Measurements from ENCODE around the gene HIVEP1.
"Not testable (repeated sequence)": the region's sequence is repeated elsewhere in the genome, so short reads cannot be mapped to it uniquely, and the experiment has no call there.

HIVEP1 gene

DNA sequence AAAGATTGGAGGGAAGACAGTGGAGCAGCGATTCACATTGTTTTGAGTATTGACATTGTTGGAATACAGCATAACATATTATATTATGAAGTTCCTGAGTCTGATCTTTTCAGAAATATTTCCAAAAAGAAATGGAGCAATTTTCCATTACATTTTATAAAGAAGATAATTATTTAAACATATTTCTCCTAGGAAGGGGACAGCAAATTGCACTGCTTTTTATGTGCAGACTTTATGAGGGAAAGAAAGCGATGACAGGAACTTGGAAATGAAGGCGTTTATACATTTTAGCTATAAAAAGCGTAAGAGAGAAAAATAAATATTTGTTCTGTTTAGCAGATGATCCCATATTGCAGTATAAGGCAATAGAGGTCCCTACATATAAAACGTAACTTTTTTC lies 161.1 kb downstream of the HIVEP1 start:
- H3K4me3 ChIP-seq, result peak overlapping the region; percentile 25
- no peaks in the 10 kb centered on the region for H3K9me3 ChIP-seq (ENCODE audit: low read depth, low read length)
- no peak for TF ChIP-seq FOXP2 (optimal IDR thresholded peaks at IDR 0.05; ENCODE audit: control extremely low read depth, extremely low read length, insufficient read depth)
- TF ChIP-seq EZH2 (IDR thresholded peaks at IDR 0.05), result no peak
- no peak for TF ChIP-seq POLR2AphosphoS5 (IDR thresholded peaks at IDR 0.05; ENCODE audit: borderline replicate concordance, low read depth, low read length)
- DNase-seq (ENCODE audit: low read depth, low spot score), result no peak
- no peaks in the 10 kb centered on the region for H3K36me3 ChIP-seq (ENCODE audit: insufficient read depth, low read length)
- peak overlapping the region; percentile 51; the same call in 1 of the 2 replicates for H3K27ac ChIP-seq
- H3K9ac ChIP-seq (ENCODE audit: insufficient read length), result no peak overlapping the region

GRCh38 chr6:12173661-12174060 lies 161.5 kb downstream of the HIVEP1 start:
- H3K27ac ChIP-seq, result peak overlapping the region; percentile 51; the same call in 1 of the 2 replicates
- peak overlapping the region; percentile 25 for H3K4me3 ChIP-seq
- TF ChIP-seq FOXP2 (optimal IDR thresholded peaks at IDR 0.05; ENCODE audit: control extremely low read depth, extremely low read length, insufficient read depth) (no peak), EZH2 (IDR thresholded peaks at IDR 0.05) (no peak), POLR2AphosphoS5 (IDR thresholded peaks at IDR 0.05; ENCODE audit: borderline replicate concordance, low read depth, low read length) (no peak)
- DNase-seq (ENCODE audit: low read depth, low spot score), result no peak
- H3K9ac ChIP-seq (ENCODE audit: insufficient read length), result no peak overlapping the region
- H3K36me3 ChIP-seq (ENCODE audit: insufficient read depth, low read length), result no peaks in the 10 kb centered on the region
- H3K9me3 ChIP-seq (ENCODE audit: low read depth, low read length), result no peaks in the 10 kb centered on the region

DNA sequence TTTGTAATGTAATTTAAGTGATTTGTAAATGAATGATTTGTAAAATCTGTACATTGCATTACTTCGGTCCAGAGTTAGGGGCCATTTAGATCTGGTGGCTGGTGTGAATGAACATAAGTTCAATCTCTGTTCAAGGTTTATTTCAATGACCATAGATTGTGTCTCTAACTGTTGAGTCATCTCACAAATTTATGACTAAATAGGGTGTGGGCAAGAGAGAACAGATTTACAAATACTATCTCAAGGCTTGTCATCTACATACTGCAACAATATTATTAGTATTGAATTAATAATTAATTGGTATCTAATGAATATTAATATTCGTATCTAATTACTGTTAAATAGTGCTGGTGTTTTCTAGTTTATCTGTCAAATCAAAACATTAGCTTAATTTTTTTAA lies 162.8 kb downstream of the HIVEP1 start:
- Histone ChIP-seq H3K36me3 (ENCODE audit: insufficient read depth, low read length) (no peaks in the 10 kb centered on the region), H3K4me3 (no peak overlapping the region), H3K27ac (no peak overlapping the region), H3K9ac (ENCODE audit: insufficient read length) (no peak overlapping the region), H3K9me3 (ENCODE audit: low read depth, low read length) (no peaks in the 10 kb centered on the region)
- DNase-seq (ENCODE audit: low read depth, low spot score), result no peak
- no peak for TF ChIP-seq FOXP2 (optimal IDR thresholded peaks at IDR 0.05; ENCODE audit: control extremely low read depth, extremely low read length, insufficient read depth)
- no peak for TF ChIP-seq EZH2 (IDR thresholded peaks at IDR 0.05)
- no peak for TF ChIP-seq POLR2AphosphoS5 (IDR thresholded peaks at IDR 0.05; ENCODE audit: borderline replicate concordance, low read depth, low read length)

GRCh38 chr6:12175626-12176025 lies 163.5 kb downstream of the HIVEP1 start:
- Histone ChIP-seq H3K27ac (no peak overlapping the region), H3K9ac (ENCODE audit: insufficient read length) (no peak overlapping the region), H3K9me3 (ENCODE audit: low read depth, low read length) (no peaks in the 10 kb centered on the region), H3K36me3 (ENCODE audit: insufficient read depth, low read length) (no peaks in the 10 kb centered on the region), H3K4me3 (no peak overlapping the region)
- DNase-seq (ENCODE audit: low read depth, low spot score), result no peak
- TF ChIP-seq POLR2AphosphoS5 (IDR thresholded peaks at IDR 0.05; ENCODE audit: borderline replicate concordance, low read depth, low read length) (no peak), FOXP2 (optimal IDR thresholded peaks at IDR 0.05; ENCODE audit: control extremely low read depth, extremely low read length, insufficient read depth) (no peak), EZH2 (IDR thresholded peaks at IDR 0.05) (no peak)

DNA sequence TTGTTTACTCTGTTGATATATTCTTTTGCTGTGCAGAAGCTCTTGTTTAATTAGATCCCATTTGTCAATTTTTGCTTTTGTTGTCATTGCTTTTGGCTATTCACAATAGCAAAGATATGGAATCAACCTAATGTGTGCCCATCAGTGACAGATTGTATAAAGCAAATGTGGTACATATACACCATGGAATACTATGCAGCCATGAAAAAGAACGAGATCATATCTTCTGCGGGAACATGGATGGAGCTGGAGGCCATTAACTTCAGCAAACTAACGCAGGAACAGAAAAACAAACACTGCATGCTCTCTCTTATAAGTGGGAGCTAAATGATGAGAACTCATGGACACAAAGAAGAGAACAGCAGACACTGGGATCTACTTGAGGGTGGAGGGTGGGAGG lies 164.7 kb downstream of the HIVEP1 start:
- not testable (repeated sequence) for H3K36me3 ChIP-seq (ENCODE audit: insufficient read depth, low read length); H3K4me3 ChIP-seq; H3K9me3 ChIP-seq (ENCODE audit: low read depth, low read length); DNase-seq (ENCODE audit: low read depth, low spot score); H3K27ac ChIP-seq; H3K9ac ChIP-seq (ENCODE audit: insufficient read length)

DNA sequence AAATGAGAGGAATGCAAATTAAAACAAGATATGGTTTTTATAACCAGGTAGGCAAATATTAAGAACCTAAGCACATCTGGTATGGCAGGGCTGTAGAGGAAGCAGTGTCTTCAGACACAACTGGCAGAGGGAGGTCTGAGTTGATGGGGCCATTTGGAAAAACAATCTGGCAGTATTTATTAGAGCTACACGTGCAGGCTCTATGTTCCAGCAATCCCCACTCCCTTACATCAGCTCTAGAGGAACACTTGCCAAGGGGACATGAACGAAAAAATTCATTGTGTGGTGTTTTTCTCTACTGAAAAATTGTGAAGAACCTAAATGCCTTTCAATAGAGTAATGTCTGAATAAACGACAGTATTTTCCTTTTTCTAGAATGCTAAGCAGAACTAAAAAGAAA lies 166.4 kb downstream of the HIVEP1 start:
- H3K36me3 ChIP-seq (ENCODE audit: insufficient read depth, low read length), result no peaks in the 10 kb centered on the region
- no peak for TF ChIP-seq FOXP2 (optimal IDR thresholded peaks at IDR 0.05; ENCODE audit: control extremely low read depth, extremely low read length, insufficient read depth)
- TF ChIP-seq POLR2AphosphoS5 (IDR thresholded peaks at IDR 0.05; ENCODE audit: borderline replicate concordance, low read depth, low read length), result no peak
- TF ChIP-seq EZH2 (IDR thresholded peaks at IDR 0.05), result no peak
- H3K4me3 ChIP-seq, result no peak overlapping the region
- DNase-seq (ENCODE audit: low read depth, low spot score), result no peak
- no peak overlapping the region for H3K9ac ChIP-seq (ENCODE audit: insufficient read length)
- no peak overlapping the region for H3K27ac ChIP-seq
- H3K9me3 ChIP-seq (ENCODE audit: low read depth, low read length), result no peaks in the 10 kb centered on the region

DNA sequence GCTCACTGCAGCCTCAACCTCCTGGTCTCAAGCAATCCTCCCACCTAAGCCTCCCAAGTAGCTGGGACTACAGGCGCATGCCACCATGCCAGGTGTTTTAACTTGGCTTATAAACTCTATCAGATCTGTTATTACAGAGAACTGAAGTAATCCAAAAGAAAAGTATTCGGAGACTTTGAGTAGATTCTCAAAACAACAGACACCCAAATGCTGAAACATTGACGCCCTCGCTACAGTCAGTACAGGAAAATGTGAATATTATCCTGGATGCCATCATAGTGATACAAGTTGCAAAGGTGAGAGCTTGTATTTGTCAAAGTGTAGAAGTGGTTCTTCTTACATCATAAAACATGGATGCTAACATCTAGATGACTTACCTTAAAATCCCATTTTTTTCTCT lies 169.4 kb downstream of the HIVEP1 start:
- no peak for DNase-seq (ENCODE audit: low read depth, low spot score)
- Histone ChIP-seq H3K9me3 (ENCODE audit: low read depth, low read length) (no peaks in the 10 kb centered on the region), H3K27ac (no peak overlapping the region)

DNA sequence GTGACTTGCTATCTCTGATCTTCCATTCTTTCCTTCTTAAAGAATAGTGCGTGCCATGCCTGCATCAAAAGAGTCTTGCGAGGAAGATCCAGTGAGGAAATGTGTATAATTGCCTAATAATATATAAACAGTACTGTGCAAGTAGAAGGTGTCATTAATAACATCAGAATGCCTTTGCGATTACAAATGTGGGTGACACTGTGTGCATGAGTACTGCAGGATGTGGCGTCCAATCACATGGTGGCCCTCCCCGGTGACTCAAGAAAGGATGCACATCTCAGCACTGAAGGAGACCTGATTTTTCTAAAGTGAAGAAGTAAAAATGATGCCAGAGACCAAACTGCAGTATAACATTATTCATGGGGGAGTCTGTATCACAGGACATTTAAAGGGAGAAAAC lies 170.6 kb downstream of the HIVEP1 start:
- TF ChIP-seq EZH2 (IDR thresholded peaks at IDR 0.05), result no peak
- TF ChIP-seq POLR2AphosphoS5 (IDR thresholded peaks at IDR 0.05; ENCODE audit: borderline replicate concordance, low read depth, low read length), result no peak
- no peak for TF ChIP-seq FOXP2 (optimal IDR thresholded peaks at IDR 0.05; ENCODE audit: control extremely low read depth, extremely low read length, insufficient read depth)
- no peak overlapping the region for H3K27ac ChIP-seq
- no peak overlapping the region for H3K9ac ChIP-seq (ENCODE audit: insufficient read length)
- no peak overlapping the region for H3K4me3 ChIP-seq
- DNase-seq (ENCODE audit: low read depth, low spot score), result no peak
- no peaks in the 10 kb centered on the region for H3K9me3 ChIP-seq (ENCODE audit: low read depth, low read length)
- H3K36me3 ChIP-seq (ENCODE audit: insufficient read depth, low read length), result no peaks in the 10 kb centered on the region

More for the DNA sequence above, 169.4 kb downstream of the HIVEP1 start:
- H3K9ac ChIP-seq (ENCODE audit: insufficient read length), result no peak overlapping the region
- no peak for TF ChIP-seq FOXP2 (optimal IDR thresholded peaks at IDR 0.05; ENCODE audit: control extremely low read depth, extremely low read length, insufficient read depth)
- TF ChIP-seq POLR2AphosphoS5 (IDR thresholded peaks at IDR 0.05; ENCODE audit: borderline replicate concordance, low read depth, low read length), result no peak
- TF ChIP-seq EZH2 (IDR thresholded peaks at IDR 0.05), result no peak
- H3K36me3 ChIP-seq (ENCODE audit: insufficient read depth, low read length), result no peaks in the 10 kb centered on the region
- H3K4me3 ChIP-seq, result no peak overlapping the region

DNA sequence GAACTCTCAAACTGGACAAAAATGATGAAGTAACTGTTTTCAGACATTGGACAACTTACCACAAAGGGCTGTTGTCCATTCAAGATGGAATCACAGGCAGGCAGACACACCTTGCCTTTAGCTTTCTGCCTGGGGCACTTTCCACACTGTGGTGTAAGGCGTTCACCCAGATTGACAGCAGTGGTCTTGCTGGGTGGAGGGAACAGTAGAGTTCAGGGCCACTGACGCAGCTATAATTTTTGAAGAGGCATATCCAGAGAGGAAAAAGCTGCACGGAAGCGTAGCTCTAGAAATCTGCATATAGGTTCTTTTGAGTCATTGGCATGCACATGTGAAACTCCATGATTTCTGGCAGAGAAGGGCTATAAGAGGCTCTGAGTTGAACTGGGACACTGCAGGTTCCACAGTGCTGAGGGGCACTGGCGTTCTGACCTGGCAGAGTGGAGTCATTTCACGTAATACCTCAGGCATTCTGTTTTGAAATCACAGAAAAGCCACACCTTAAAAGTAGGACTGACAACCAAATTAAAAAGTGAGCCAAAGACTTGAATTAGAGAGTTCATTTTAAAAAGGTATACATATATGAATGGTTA lies 173.1 kb downstream of the HIVEP1 start:
- no peaks in the 10 kb centered on the region for H3K9me3 ChIP-seq (ENCODE audit: low read depth, low read length)
- H3K9ac ChIP-seq (ENCODE audit: insufficient read length), result no peak overlapping the region
- DNase-seq (ENCODE audit: low read depth, low spot score), result no peak
- no peak overlapping the region for H3K4me3 ChIP-seq
- H3K27ac ChIP-seq, result no peak overlapping the region
- TF ChIP-seq FOXP2 (optimal IDR thresholded peaks at IDR 0.05; ENCODE audit: control extremely low read depth, extremely low read length, insufficient read depth) (no peak), POLR2AphosphoS5 (IDR thresholded peaks at IDR 0.05; ENCODE audit: borderline replicate concordance, low read depth, low read length) (no peak), EZH2 (IDR thresholded peaks at IDR 0.05) (no peak)
- no peaks in the 10 kb centered on the region for H3K36me3 ChIP-seq (ENCODE audit: insufficient read depth, low read length)
